ENCODE measurements around the gene TRHDE.

- no peak for TF ChIP-seq CTCF (IDR thresholded peaks at IDR 0.05)
- no peak for TF ChIP-seq POLR2A (IDR thresholded peaks at IDR 0.05)
Observed at GRCh38 chr12:72289633-72290032, 17.5 kb downstream of the TRHDE start.

Data from testis (tissue), 2 donors.